ENCODE results near the gene PMS2.

Gene PMS2

GRCh38 chr7:6008668-6009611 lies at the start of gene PMS2, which contains the start of gene AIMP2 (continued):
- TF ChIP-seq SALL2 (tag by site-specific recombination; IDR thresholded peaks at IDR 0.05; ENCODE audit: borderline replicate concordance) (no peak), ZEB2 (tag by site-specific recombination; IDR thresholded peaks at IDR 0.05) (peak; percentile 93), HIC1 (tag by site-specific recombination; IDR thresholded peaks at IDR 0.05) (no peak), ZNF747 (tag by site-specific recombination; IDR thresholded peaks at IDR 0.05) (no peak), ZNF140 (tag by site-specific recombination; IDR thresholded peaks at IDR 0.05) (no peak), ZNF473 (tag by site-specific recombination; IDR thresholded peaks at IDR 0.05) (no peak), SP3 (tag by site-specific recombination; IDR thresholded peaks at IDR 0.05) (peak; percentile 83), ATF2 (tag by site-specific recombination; IDR thresholded peaks at IDR 0.05; ENCODE audit: low read depth) (no peak), IKZF3 (tag by site-specific recombination; IDR thresholded peaks at IDR 0.05) (peak; percentile 92), ZNF138 (tag by site-specific recombination; IDR thresholded peaks at IDR 0.05; ENCODE audit: borderline replicate concordance) (no peak), ZNF433 (tag by site-specific recombination; IDR thresholded peaks at IDR 0.05; ENCODE audit: low read depth) (no peak), ZNF132 (tag by site-specific recombination; IDR thresholded peaks at IDR 0.05; ENCODE audit: borderline replicate concordance) (no peak), ZNF398 (tag by site-specific recombination; IDR thresholded peaks at IDR 0.05) (no peak), ZSCAN18 (tag by site-specific recombination; IDR thresholded peaks at IDR 0.05) (no peak), KLF1 (tag by site-specific recombination; IDR thresholded peaks at IDR 0.05) (peak; percentile 33; the same call in 1 of the 2 replicates), ZFHX2 (tag by site-specific recombination; conservative IDR thresholded peaks at IDR 0.05) (0 out of 2 replicates have a peak, but pooled peaks have one; percentile 15), ZNF221 (tag by site-specific recombination; IDR thresholded peaks at IDR 0.05; ENCODE audit: borderline replicate concordance) (no peak), KLF7 (tag by site-specific recombination; IDR thresholded peaks at IDR 0.05; ENCODE audit: borderline replicate concordance) (peak; percentile 49; the same call in 1 of the 2 replicates), ZBTB10 (tag by site-specific recombination; IDR thresholded peaks at IDR 0.05) (peak; percentile 20; the same call in 1 of the 2 replicates), ZNF513 (tag by site-specific recombination; IDR thresholded peaks at IDR 0.05) (no peak), CTCF (tag by site-specific recombination; IDR thresholded peaks at IDR 0.05) (peak; percentile 85), ZFP37 (tag by site-specific recombination; IDR thresholded peaks at IDR 0.05) (peak; percentile 44; the same call in 1 of the 2 replicates), ZNF302 (tag by site-specific recombination; IDR thresholded peaks at IDR 0.05; ENCODE audit: low read depth) (no peak), ZNF571 (tag by site-specific recombination; IDR thresholded peaks at IDR 0.05) (no peak), ZNF677 (tag by site-specific recombination; IDR thresholded peaks at IDR 0.05) (no peak)
